COLO829 (cell line): ENCODE measurements around the gene VASH1.
"Not testable (repeated sequence)": the region's sequence is repeated elsewhere in the genome, so short reads cannot be mapped to it uniquely, and the experiment has no call there.

ENCODE experiments used
- DNase-seq: peaks from one replicate; pipeline ENCODE4 v3.0.0; 2012; ENCODE audit warnings: low spot score

The VASH1 gene

DNA sequence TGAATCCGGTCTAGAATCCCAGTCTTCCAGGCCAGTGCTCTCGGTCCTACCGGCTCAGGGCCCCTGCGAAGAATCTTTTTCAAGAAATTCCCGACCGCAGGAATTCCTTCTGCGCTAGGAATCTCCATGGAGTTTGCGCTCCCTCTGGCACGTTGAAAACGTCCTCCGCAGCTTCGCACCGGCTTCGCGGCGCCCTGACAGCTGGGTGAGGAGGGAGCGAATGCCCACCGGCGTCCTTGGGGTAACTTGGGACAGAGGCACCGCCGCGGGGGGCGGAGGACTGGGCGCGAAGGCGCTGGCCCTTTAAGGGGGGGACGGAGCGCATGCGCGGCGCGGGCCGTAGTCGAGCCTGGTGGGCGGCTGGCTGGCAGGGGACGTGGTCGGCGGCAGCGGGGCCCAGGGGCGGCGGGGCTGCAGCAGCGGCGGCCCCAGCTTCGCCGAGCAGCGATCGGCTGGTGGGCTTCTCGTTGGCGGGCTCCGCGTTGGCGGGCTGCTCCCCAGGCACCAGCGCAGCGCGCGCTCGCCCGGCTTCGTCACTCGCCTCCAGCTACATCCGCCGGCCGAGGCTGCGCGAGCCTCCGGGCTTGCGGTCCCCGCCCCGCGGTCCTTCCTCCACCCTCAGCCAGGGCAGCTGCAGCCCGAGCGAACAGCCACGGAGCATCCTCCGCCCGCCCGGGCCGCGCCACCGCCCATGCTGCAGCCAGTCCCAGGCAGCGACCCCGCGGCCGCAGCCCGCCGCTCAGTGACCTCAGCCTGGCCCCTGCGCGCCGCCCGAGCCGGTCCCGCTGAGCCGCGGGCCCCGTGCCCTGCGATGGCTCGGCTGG is at the start of gene VASH1:
Gene VASH1 (plus strand): TSS at position 333 of the 824 bp plus-strand sequence. CDS start 1,354 bp downstream, outside the sequence.
- DNase-seq = peak; percentile 65

DNA sequence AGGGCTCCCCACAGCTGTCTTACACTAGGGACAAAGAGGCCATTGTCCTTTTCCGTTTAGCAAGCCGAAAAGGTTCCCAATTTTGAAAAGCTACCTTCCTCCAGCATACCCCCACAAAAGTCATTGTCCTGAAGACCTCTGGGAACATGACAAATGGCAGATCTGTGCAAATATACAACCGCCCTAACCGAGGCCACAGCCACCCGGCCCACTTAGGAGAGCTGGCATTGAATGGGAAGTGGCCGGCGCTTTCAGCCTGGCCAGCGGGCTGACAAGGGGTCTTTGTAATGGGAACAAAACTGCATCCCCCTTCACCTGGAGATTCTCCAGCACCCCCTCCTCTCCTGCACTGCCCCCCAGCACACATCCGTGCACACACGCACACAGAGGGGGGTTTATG is 48.1 kb upstream of the VASH1 start:
- DNase-seq = no peak

DNA sequence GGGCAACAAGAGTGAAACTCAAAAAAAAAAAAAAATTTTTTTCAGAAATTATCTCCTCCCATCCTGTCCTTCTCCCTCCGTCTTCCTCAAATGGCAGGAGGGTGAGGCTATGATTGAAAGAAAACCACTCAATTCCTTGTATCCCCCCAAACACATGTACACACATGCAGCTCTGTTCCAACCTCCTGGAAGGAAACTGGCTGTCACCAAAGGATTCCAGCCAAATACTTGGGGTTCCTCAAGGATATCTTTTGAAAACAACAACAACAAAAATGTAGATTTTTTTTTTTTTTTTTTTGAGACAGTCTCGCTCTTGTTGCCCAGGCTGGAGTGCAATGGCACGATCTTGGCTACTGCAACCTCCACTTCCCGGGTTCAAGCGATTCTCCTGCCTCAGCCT is 46.8 kb upstream of the VASH1 start:
- no peak for DNase-seq

DNA sequence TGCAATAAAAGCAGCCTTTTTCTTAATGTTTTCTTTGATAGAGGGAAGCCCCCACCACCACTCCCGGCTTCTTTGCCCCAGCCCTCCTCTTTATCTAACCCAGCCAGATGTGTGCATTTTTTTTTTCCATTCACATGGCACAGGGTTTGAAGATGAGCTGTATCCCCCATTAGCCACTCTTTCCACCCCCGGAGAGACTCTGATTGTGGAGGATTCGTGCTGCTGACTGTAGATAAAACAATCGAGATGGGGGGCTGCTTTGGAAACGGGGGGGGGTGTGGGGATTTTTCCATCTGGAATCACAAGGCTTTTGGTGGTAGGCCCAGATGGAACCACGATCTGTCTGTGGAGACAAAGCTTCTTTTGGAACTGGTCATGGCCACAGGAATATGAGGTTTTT is 46.2 kb upstream of the VASH1 start:
- no peak for DNase-seq

DNA sequence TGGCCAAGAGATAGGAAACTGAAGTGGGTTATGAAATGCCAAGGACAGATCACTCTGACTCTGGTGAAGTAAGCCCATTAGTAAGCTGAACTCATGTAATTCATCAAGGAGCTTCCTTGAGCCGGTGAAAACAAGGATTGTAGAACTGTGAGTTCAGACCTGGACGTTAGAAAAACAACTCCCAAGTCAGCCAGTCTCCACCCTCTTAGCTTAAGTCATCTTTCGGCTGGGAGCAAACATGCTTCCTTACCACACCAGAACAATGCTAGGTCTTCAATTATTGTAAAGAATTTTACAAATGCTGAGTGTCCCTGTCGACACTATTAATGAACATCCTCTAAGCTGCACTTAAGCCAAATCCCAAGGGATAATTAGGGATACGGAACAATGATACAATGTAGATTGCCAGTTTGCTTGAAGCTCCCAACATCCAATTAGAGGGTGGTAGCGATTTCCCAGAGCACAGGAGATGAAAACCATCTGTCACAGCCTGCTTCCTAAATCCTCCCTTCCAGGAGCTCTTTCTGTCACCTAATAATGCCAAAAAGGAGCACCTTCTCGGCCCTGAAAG is 45.7 kb upstream of the VASH1 start:
- no peak for DNase-seq

DNA sequence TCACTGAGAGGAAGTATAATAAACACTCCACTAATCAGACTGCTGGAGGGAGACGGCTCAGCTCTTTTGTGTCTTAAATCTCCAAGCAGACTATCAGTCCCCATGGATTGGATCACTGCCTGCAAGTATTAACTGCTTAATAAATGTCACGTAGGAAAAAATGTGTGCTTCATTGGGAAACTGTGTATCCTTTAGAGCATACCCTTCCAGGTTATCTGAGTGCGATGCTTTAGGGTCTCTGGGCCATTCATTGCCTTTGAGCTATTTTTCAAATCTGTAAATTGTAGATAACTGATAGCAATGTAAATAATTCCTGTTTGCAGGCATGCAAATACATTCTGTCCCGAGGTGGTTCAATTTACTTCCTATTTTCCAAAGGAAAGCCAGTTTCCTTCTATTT is 45.0 kb upstream of the VASH1 start:
- no peak for DNase-seq

DNA sequence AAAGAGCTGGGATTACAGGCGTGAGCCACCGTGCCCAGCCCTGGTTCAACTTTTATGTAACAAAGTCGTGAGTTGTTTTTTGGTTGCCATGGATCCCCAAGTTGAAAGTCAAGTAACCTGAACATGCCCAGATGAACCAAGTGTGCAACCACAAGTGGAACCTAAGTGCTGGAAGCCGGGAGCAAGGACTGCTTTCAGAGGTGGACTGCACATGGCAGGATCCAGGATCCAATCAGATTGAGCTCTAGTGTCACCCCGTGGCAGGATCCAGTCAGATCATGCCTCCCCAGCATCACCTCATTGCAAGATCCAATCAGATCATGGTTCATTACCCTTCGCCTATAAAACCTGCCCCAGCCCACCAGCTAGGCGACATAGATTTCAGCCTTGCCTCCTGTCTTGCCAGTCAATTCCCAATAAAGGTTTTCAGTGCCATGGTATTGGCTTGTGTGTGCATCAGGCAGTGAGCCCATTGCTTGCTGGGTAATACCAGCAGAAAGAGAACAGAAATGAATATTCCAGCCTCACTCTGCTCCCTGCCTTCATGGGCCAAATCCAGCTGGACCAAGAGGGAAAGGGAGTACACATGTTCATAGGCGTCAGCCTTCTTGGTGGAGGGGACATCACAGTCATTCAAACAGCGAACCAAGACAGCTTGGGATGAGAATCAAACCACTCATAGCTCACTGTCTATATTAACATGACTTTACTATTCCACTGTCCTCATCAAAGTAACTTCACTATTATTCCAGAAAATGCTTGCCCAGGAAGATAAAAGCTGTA is 43.6 kb upstream of the VASH1 start:
- DNase-seq = no peak

DNA sequence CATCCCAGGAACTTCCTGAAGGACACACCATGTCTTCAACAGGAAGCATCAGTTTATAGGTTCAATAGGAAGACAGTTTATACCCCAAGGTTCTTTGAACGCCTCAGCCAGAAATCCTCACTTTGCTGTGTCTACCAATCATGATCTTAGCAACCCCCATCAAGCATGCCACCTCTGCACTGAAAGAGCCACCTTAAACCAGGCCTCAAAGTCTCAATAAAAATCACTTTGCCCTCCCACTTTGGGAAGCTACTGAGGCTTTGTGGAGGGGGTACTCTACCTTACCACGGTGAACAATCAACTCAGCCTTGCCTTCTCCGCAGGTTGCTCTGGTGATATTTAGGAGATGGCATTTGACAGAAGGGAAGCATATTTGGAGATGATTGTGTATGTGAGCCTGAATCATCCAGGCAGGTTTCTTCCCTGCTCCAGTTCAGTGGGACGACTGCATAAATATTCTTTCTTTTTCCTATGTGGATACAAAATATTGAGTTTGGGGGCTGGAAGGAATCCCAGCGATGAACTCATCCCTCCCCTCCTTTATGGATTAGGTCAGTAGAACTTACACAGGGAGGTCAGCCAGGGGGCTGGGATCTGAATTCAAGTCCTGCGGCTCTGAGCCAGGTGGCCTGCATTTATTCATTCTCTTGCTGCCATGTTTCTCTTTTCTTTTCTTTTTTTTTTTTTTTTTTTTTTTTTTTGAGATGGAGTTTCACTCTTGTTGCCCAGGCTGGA is 42.8 kb upstream of the VASH1 start:
- no peak for DNase-seq

DNA sequence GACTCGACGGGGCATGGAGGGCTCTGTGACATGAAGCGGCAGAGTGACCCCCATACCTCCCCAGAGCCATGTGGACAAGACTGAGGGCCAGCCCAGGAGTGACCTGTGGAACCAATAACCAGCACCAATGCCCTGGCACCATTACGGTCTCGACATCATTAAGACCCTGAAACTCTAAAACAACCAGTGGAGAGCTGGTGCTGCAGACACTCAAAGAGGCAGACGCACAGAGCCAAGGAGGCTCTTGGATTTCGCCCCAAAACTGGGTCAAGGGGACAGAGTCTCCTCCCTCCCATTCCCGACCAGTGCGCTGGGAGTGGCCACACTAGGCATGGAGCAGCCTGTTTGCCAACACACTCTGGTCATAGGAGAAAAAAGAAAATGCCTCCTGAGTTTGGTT is 41.6 kb upstream of the VASH1 start:
- DNase-seq = no peak

DNA sequence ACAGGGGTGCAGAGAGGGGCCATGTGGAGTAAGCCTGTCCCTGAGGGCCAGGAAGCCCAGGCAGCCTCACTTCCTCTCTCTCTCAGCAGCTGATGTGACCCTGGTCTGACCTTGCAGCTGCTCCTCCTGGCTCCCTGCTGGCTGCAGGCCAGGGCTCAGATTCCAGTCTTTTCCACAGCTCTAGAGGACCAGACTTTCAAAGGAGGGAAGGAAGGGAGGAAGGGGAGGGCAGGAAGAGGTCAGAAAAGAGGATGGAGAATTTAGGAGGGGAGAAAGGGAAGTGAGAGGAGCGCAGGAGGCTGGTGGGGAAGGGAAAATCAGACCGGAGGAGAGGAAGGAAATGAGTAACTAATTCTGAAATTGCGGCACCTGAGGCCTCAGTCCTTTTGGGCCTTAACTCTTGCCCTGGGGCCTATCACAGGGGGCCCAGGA is 40.9 kb upstream of the VASH1 start:
- peak; percentile 44 for DNase-seq

DNA sequence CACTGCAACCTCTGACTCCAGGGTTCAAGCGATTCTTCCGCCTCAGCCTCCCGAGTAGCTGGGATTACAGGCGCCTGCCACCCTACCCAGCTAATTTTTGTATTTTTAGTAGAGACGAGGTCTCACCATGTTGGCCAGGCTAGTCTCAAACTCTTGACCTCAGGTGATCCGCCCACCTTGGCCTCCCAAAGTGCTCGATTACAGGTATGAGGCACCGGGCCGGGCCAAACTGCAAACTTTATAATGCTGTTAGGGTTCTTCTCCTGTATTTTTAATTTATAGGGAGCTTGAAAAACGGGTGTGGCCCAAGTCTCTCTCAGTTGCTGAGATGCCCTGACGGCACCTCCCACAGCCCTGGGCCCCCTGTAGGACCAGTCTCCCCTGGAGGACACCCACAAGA is 39.8 kb upstream of the VASH1 start:
- DNase-seq = not testable (repeated sequence)

DNA sequence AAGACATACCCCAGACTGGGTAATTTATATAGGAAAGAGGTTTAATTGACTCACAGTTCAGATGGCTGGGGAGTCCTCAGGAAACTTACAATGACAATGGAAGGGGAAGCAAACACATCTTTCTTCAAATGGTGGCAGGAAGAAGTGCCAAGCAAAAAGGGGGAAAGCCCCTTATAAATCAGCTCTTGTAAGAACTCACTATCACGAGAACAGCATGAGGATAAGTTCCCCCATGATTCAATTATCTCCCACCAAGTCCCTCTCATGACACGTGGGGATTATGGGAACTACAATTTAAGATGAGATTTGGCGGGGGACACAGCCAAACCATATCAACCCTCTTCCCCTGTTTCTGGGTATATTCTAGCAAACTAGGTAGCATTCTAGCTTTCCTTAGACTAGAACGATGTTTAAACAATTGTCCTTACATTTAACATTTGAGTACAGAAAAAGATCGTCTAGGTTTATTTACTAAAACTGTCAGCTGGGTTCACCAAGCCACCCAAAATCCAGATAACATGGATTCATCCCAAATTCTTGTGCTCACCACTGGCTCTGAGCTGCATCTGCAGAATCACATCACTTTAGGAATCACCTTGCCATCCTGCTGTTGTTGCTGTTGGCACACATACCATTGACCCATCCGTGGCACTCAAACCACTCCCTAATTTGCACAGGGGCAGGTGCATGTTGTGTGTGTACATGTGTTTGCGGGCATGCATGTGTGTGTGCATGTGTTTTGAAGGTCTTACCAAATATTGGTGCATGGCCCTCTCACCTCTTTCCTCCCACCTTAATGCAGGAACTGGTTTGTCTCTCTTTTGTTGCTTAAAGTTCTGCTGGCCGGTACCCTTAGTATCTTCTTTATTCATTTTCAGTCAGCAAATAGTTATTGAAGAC is 36.4 kb upstream of the VASH1 start:
- no peak for DNase-seq

DNA sequence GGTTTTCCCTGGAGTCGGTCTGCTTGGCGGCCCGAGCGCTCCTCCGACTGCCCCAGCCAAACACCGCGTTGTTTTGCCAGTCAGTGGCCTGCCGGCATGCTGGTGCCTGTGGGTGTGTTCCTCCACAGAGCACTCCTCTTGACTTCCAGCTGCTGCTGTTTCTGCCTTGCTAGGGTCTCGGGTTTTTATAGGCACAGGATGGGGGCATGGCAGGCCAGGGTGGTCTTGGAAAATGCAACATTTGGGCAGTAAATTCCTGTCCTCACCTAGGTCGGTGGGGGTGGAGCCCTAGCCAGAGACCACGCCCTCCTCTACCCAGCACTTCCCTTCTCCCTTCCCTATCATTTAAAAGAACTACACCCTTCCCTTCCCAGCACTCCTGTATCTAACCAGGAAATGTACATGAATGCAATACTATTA is 34.7 kb upstream of the VASH1 start:
- DNase-seq = no peak

DNA sequence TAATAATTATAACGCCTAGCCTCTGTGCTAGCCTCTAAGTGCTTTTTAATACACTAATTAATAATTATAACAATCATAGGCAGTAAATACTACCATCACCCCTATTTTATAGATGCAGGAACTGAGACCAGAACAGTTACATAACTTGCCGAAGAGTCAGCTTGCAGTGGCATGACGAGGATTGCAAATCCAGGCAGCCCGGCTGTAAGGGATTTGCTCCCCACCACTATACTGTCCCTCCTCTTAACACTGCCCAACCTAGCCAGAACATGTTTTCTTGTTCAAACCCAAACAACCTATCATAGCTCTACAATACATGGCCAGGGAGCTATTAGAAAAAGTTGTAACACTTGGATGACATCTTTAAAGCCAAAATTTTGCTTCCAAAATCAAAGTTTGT is 33.9 kb upstream of the VASH1 start:
- no peak for DNase-seq

DNA sequence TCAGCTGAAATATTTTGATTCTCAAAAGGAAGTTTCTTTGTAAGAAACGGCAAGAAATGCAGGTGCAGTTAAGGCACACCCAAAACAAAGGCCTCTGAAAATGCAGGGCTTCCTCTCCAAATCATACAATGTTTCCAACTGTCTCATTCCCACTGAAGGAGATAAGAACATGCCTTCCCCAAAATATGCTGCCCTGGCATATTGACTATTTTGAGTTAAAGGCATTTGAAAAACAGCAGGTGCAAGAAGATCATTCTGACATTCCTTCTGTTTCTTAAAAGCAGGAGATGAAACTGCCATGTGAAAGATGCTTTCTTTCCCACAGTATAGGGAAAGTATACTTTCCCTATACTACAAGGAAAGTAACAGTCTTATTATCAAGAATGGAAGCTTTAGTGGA is 33.4 kb upstream of the VASH1 start:
- DNase-seq = no peak

DNA sequence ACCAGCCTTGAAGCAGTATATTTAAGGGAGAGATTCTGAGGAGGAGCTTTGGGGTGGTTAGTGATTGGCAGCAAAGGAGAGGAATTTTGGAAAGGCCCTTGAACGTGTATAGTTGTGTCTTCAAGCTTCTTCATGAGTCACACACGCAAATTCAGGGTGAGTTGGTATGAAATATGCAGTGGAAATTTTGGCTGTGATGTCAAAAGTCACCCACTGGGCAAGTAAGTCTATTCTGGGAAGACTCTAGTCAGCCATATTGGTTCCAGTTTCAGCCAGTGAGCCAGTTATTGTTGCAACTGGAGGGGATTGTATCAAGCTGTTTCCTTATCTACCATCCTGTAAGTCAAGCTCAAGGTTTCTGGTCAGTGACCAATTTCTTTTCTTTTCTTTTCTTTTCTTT is 32.0 kb upstream of the VASH1 start:
- no peak for DNase-seq

DNA sequence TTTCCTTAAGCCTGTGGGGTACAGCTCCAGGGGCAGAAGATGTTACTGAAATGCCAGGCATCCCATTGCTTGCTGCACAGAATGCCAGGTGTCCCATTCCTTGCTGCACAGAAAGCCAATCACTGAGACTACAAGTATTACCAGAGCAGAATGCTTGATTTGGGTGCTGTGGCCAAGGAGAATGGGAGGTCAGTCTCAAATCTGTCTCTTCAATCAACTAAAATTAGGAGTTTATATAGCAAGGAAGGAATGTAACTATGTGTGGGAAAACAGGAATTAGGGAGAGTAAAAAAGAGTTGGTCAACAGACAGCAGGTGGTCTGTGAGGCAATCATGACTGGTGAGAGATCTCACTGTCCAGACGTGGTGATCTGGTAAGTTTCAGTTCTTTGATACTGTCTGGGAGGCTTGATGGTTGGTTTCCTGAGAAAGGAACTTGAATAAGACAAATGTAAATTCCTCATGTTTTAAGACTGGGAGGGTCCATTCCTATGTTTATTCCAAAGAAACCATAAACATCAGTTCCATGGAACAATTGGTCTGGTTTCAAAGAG is 31.2 kb upstream of the VASH1 start:
- DNase-seq = no peak

DNA sequence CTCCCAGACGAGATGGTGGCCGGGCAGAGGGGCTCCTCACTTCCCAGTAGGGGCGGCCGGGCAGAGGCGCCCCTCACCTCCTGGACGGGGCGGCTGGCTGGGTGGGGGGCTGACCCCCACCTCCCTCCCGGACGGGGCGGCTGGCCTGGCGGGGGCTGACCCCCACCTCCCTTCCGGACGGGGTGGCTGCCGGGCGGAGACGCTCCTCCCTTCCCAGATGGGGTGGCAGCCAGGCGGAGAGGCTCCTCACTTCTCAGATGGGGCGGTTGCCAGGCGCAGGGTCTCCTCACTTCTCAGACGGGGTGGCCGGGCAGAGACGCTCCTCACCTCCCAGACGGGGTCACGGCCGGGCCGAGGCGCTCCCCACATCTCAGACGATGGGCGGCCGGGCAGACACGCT is 26.8 kb upstream of the VASH1 start:
- not testable (repeated sequence) for DNase-seq

DNA sequence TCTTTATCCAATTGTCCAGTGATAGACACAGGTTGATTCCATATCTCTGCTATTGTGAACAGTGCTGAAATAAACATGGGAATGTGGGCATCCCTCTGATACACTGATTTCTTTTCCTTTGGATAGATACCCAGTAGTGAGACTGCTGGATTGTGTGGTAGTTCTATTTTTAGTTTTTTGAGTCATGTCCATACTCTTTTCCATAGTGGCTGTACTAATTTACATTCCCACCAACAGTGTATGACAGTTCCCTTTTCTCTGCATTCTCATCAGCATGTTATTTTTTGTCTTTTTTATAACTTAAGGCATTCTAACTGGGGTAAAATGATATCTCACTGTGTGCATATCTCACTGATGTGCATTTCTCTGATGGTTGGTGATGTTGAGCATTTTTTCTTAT is 24.8 kb upstream of the VASH1 start:
- no peak for DNase-seq

DNA sequence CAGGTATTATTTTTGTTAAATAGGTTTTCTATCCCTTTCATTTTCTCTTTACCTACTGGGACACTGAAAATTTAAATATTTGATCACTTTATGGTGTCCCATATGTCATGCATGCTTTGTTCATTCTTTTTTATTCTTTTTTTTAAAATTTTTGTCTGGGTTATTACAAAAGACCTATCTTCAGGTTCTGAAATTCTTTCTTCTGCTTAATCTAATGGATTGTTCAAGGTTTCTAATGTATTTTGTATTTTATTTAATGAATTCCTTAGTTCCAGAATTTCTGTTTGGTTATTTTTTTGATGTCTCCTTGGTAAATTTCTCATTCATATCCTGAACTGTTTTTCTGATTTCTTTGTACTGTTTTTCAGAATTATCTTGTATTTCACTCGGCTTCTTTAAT is 20.2 kb upstream of the VASH1 start:
- no peak for DNase-seq

DNA sequence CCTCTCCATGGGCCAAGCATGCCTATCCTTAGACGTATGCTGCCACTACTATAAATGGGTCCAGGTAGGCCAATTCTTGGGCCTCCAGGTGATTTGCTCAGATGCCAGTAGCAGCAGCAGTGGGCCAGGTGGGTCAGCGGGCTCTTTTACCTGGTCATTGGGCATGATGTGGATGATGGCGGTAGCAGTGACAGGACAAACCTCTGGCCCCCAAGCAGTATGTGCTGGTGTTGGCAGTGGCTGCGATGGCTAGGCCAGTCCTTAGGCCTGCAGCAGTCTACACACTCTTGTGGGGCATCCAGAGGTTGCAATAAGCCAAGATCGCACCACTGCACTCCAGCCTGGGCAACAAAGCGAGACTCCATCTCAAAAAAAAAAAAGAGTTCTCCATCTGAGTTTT is 19.1 kb upstream of the VASH1 start:
- DNase-seq = no peak
